Spleen (tissue), 11 donors: ENCODE data around the gene ARL4A. TPM values are rescaled to one million over a fixed set of nuclear protein-coding genes. Genes with fewer than 3 reads are reported as not detected.

Experiments used
- DNase-seq: peaks from one replicate; pipeline ENCODE4 v3.0.0-alpha.2; 2020
- H3K27ac ChIP-seq, 8 donors: fragments of 200-600 bp; sonication (generic) in 7 of 8; 1 replicate in 4 of 8; 2 replicates in 4 of 8; pipeline versions ENCODE4 v1.5.0 to v1.8.0; 2016 to 2021; ENCODE audit warnings: inconsistent platforms in 4 of 8, mild to moderate bottlenecking in 4 of 8, moderate library complexity in 1 of 8
- H3K27me3 ChIP-seq, 7 donors: fragments of 200-600 bp; sonication (generic) in 6 of 7; replicated peaks in 1 of 7; 1 replicate in 4 of 7; 2 replicates in 3 of 7; pipeline versions ENCODE4 v1.5.0 to v1.8.0; 2016 to 2021; ENCODE audit warnings: inconsistent platforms in 3 of 7, mild to moderate bottlenecking in 1 of 7
- H3K36me3 ChIP-seq, 6 donors: fragments of 200-600 bp; sonication (generic) in 5 of 6; 1 replicate in 4 of 6; 2 replicates in 2 of 6; pipeline versions ENCODE4 v1.5.0 to v1.8.0; 2016 to 2021; ENCODE audit warnings: inconsistent platforms in 2 of 6
- H3K4me1 ChIP-seq, 6 donors: fragments of 200-600 bp; sonication (generic) in 5 of 6; 1 replicate in 3 of 6; 2 replicates in 3 of 6; pipeline versions ENCODE4 v1.5.0 to v1.8.0; 2016 to 2021; ENCODE audit warnings: inconsistent platforms in 3 of 6
- H3K4me3 ChIP-seq, 8 donors: fragments of 200-600 bp; sonication (generic) in 7 of 8; 1 replicate in 4 of 8; 2 replicates in 4 of 8; pipeline versions ENCODE4 v1.5.0 to v1.8.0; 2016 to 2021; ENCODE audit warnings: inconsistent platforms in 4 of 8, mild to moderate bottlenecking in 4 of 8, moderate library complexity in 2 of 8
- H3K9me3 ChIP-seq, 8 donors: fragments of 200-600 bp; sonication (generic) in 7 of 8; 1 replicate in 4 of 8; 2 replicates in 4 of 8; pipeline versions ENCODE4 v1.5.0 to v1.8.0; 2016 to 2021; ENCODE audit warnings: inconsistent platforms in 4 of 8
- CTCF ChIP-seq, 11 experiments: fragments of 200-600 bp in 7 of 11; fragments of 450-650 bp in 4 of 11; sonication (generic) in 4 of 11; IDR thresholded peaks in 8 of 11; conservative IDR thresholded peaks in 3 of 11; 1 replicate in 7 of 11; 2 replicates in 4 of 11; pipeline versions ENCODE4 v1.4.0 to v1.8.0; 2016 to 2021; ENCODE audit warnings: antibody characterized with exemption in 11 of 11, inconsistent platforms in 4 of 11, mild to moderate bottlenecking in 1 of 11
- POLR2A ChIP-seq, 3 donors: fragments of 450-650 bp; IDR thresholded peaks; one replicate each; pipeline ENCODE4 v1.5.1; 2017; ENCODE audit warnings: antibody characterized with exemption in 3 of 3, mild to moderate bottlenecking in 1 of 3
- POLR2AphosphoS5 ChIP-seq, 3 donors: sonication (generic); formaldehyde crosslinking; IDR thresholded peaks; one replicate each; pipeline ENCODE4 v1.5.1; 2017; ENCODE audit warnings: antibody characterized with exemption in 3 of 3
- WGBS, 5 donors: extraction: QIAGEN DNeasy Blood & Tissue Kit in 3 of 5; methylation state at CpG; one replicate each; pipeline versions ENCODE4 v1.1.5 to v1.1.7; 2013 to 2018; 5-methylcytosine and 5-hydroxymethylcytosine counted together
- intact Hi-C: fragments of 100-400 bp; cut with DNase I; formaldehyde crosslinking; loops from one replicate; pipeline ENCODE4 v1.15.0; 2023; ENCODE audit warnings: low total_unique reads
- polyA plus RNA-seq, 3 donors: library from polyadenylated mRNA; stranded (reverse); fragments of 200-250 nt; gene quantifications; one replicate each; pipeline ENCODE4 v1.2.1, GENCODE V29; 2013
- total RNA-seq, 7 donors: library from RNA; depleted of rRNA in 3 of 7; stranded (reverse); fragments of >200 nt in 3 of 7; fragmentation: NEBNext Ultra II Directional in 4 of 7; extraction: Animal tissue kit (Norgen Biotek cat#: 25700) in 4 of 7; gene quantifications; one replicate each; pipeline versions ENCODE4 v1.1.0 to v1.2.1, GENCODE V29; 2016 to 2021
- donor health status: healthy with polysubstance abuse.
- donor health status: DM: no; HTN: no; CAD: no; lungs with moderate emphysema.
- donor health status: DM: no; HTN: no; CAD: no.
- donor health status: Bipolar disorder and iron deficiency.
- donor health status: healthy.
- donor health status: DM: no; HTN: no; CAD: no.
- donor health status: DM: yes; HTN: yes; CAD: no.

ARL4A gene
- total and polyA plus RNA-seq, 10 donors = 12.9 to 40.9 (median 27.1) TPM

DNA sequence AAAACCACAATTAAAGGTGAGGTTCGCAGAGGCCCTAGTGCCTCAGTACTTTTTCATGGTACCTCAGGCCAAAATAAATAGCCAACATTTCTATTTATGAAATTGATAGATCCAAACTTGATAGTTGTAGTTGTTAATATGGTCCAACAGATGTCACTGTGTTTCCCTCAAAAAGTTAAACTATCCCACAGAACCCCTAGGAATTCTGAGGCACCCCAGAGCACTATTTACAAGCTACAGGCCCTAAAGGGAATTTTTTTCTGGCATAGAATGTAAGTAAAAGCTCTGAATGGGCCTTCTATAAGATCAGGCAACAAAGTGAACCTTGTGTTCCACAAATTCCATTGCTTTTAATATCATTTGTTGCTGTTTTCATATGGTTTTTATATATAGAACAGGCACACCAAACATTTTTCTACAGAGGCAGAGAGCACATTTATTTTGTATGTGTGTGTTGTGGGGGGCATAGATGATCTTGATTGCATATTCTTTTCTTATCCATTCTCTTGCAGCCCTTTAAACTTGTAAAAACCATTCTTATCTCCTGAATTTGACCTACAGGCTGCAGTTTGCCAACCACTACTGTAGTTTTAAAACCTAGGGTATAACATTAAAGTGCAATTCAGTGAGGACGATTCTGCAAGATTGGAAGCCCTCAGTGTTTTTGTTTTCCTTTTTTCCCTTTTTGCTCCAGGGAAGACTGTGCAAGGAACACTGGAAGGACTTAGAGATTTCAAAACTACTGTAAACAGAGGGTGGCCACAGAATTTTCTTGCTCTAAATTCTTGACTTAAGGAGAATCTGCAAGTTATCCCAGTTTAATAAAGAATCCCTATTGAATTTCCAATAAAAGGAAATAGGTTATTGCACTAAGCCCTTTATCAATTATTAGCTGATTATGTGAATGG is 3.5 kb upstream of the ARL4A start:
- 67 to 88% (median 75%) methylated on average over 2 of the region's 2 CpGs for WGBS, 5 donors
- Histone ChIP-seq H3K27me3 (no peaks in the 10 kb centered on the region), H3K9me3 (no peaks in the 10 kb centered on the region), H3K4me3 (no peak overlapping the region), H3K27ac (no peak overlapping the region), H3K4me1 (peaks cover 4 to 36% (median 13%) of the 10 kb centered on the region in 6 donors), H3K36me3 (no peaks in the 10 kb centered on the region)
- DNase-seq = no peak
- intact Hi-C loops = no loop called here
- TF ChIP-seq CTCF (IDR thresholded peaks at IDR 0.05 in 8 of 11, conservative IDR thresholded peaks at IDR 0.05 in 3 of 11) = peak in 4 of 11 experiments; percentile 13 to 22 (median 16)
- TF ChIP-seq POLR2A (IDR thresholded peaks at IDR 0.05) = no peak

- Histone ChIP-seq H3K4me1 (peaks cover 4 to 44% (median 17%) of the 10 kb centered on the region in 6 donors), H3K27me3 (no peaks in the 10 kb centered on the region), H3K4me3 (no peak overlapping the region), H3K27ac (peak overlapping the region in 1 of 8 donors; percentile 94), H3K9me3 (no peaks in the 10 kb centered on the region), H3K36me3 (no peaks in the 10 kb centered on the region)
- intact Hi-C loops = no loop called here
- 81 to 90% (median 87%) methylated on average over 19 of the region's 19 CpGs for WGBS, 5 donors
- no peak for DNase-seq
- TF ChIP-seq CTCF (IDR thresholded peaks at IDR 0.05 in 8 of 11, conservative IDR thresholded peaks at IDR 0.05 in 3 of 11) (no peak), POLR2A (IDR thresholded peaks at IDR 0.05) (no peak), POLR2AphosphoS5 (IDR thresholded peaks at IDR 0.05) (no peak)
These were observed 2.7 kb upstream of the ARL4A start for GRCh38 chr7:12684733-12685132.

- peak overlapping the region in 7 of 8 donors; percentile 90 to 95 (median 94) for H3K27ac ChIP-seq
- 73 to 83% (median 78%) methylated on average over 13 of the region's 13 CpGs for WGBS, 5 donors
- no peaks in the 10 kb centered on the region for H3K36me3 ChIP-seq
- H3K4me1 ChIP-seq = peaks cover 4 to 52% (median 20%) of the 10 kb centered on the region in 6 donors
- intact Hi-C loops = no loop called here
- DNase-seq = no peak
- H3K9me3 ChIP-seq = no peaks in the 10 kb centered on the region
- peak overlapping the region in 2 of 8 donors; percentile 91 to 96 for H3K4me3 ChIP-seq
- no peak for TF ChIP-seq POLR2A (IDR thresholded peaks at IDR 0.05)
- TF ChIP-seq CTCF (IDR thresholded peaks at IDR 0.05 in 8 of 11, conservative IDR thresholded peaks at IDR 0.05 in 3 of 11) = peak in 7 of 11 experiments; percentile 19 to 42 (median 27)
- no peaks in the 10 kb centered on the region for H3K27me3 ChIP-seq
These were observed 1.9 kb upstream of the ARL4A start for GRCh38 chr7:12685550-12685949.

DNA sequence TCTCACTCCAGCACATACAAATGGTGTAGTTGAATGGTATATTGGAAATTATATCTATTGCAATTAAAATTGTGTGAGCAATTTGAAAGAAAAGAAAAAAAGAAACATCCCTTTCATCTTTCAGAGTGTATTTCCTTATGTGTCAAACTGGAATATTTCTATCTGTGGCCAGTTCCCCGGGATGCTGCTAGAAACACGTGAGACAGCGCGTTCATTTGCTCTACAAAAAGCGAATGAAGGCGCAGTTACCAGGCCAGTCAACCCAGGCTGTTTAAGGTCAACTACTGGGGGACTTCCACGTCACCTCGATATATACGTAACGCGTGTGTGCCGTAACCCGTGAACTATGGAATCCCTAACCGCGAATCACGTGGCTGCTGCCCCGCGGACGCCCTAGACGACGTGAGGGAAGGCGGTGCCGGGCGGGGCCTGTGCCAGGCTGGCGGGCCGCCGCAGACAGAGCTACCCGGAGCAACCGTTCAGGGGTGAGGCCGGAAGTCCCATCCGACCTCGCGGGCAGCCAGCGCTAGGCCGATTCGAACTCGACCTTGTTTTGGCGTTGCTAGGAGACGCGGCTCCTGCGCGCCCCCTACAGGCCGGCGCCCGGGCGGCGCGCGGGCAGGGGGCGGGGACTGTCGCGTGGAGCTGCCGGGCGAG is 1.1 kb upstream of the ARL4A start:
- Histone ChIP-seq H3K27ac (peak overlapping the region; percentile 75 to 95 (median 93)), H3K4me3 (peak overlapping the region; percentile 86 to 98 (median 94)), H3K9me3 (no peaks in the 10 kb centered on the region), H3K27me3 (no peaks in the 10 kb centered on the region), H3K36me3 (no peaks in the 10 kb centered on the region), H3K4me1 (peaks cover 4 to 58% (median 20%) of the 10 kb centered on the region in 6 donors)
- intact Hi-C loops = no loop called here
- WGBS, 5 donors = 5 to 15% (median 6%) methylated on average over 41 to 54 of the region's 54 CpGs
- peak; percentile 99 for DNase-seq
- peak; percentile 75 to 89 (median 84) for TF ChIP-seq POLR2AphosphoS5 (IDR thresholded peaks at IDR 0.05)
- TF ChIP-seq CTCF (IDR thresholded peaks at IDR 0.05 in 8 of 11, conservative IDR thresholded peaks at IDR 0.05 in 3 of 11) = peak; percentile 78 to 99 (median 99)
- no peak for TF ChIP-seq POLR2A (IDR thresholded peaks at IDR 0.05)
